Stimulated activated CD8-positive, alpha-beta memory T cell treated with anti-CD3 and anti-CD28 coated beads, Interleukin-4, amount 100 ng/mL, for 24 hours (primary cell): ENCODE measurements around the gene CRHR1.

Source experiments
- DNase-seq: peaks from one replicate; pipeline ENCODE4 v3.0.0-alpha.2; 2020; ENCODE audit warnings: low read depth

Gene CRHR1

GRCh38 chr17:45823598-45823997 lies 39.5 kb downstream of the CRHR1 start:
- no peak for DNase-seq

- DNase-seq = no peak
These were observed 40.4 kb downstream of the CRHR1 start for GRCh38 chr17:45824475-45824874.

GRCh38 chr17:45824901-45825492 lies 40.9 kb downstream of the CRHR1 start:
- DNase-seq = no peak

GRCh38 chr17:45825792-45826191 lies 41.7 kb downstream of the CRHR1 start:
- DNase-seq = no peak

- no peak for DNase-seq
These were observed 42.9 kb downstream of the CRHR1 start for GRCh38 chr17:45826919-45827588.

- DNase-seq = no peak
These were observed 44.1 kb downstream of the CRHR1 start for GRCh38 chr17:45828171-45828570.

- no peak for DNase-seq
These were observed 44.5 kb downstream of the CRHR1 start for GRCh38 chr17:45828582-45829133.

- no peak for DNase-seq
These were observed 49.8 kb downstream of the CRHR1 start for GRCh38 chr17:45833920-45834319.

GRCh38 chr17:45834471-45835396 lies 50.6 kb downstream of the CRHR1 start:
- DNase-seq = no peak

GRCh38 chr17:45835481-45835880 lies 51.4 kb downstream of the CRHR1 start:
- DNase-seq = no peak

GRCh38 chr17:45836047-45837044 lies 52.2 kb downstream of the CRHR1 start:
- no peak for DNase-seq

GRCh38 chr17:45837187-45837586 lies 53.1 kb downstream of the CRHR1 start:
- DNase-seq = no peak

GRCh38 chr17:45837603-45838002 lies 53.5 kb downstream of the CRHR1 start:
- no peak for DNase-seq

- no peak for DNase-seq
These were observed 54.7 kb downstream of the CRHR1 start for GRCh38 chr17:45838751-45839295.

- no peak for DNase-seq
These were observed 55.3 kb downstream of the CRHR1 start for GRCh38 chr17:45839442-45839841.

- DNase-seq = no peak
These were observed 57.1 kb downstream of the CRHR1 start for GRCh38 chr17:45841186-45841585.

- DNase-seq = no peak
These were observed 57.9 kb downstream of the CRHR1 start for GRCh38 chr17:45841883-45842525.

- DNase-seq = no peak
These were observed 59.6 kb downstream of the CRHR1 start for GRCh38 chr17:45843722-45844121.

GRCh38 chr17:45844695-45845375 lies 60.7 kb downstream of the CRHR1 start, which contains the start of gene SPPL2C:
SPPL2C (plus strand) TSS chr17:45844881; CDS start chr17:45844907, 26 bp downstream.
- DNase-seq = no peak
